ENCODE results near the gene GALNT10.

GALNT10 gene

GRCh38 chr5:154316223-154316935, 125.8 kb downstream of the GALNT10 start:
- H3K4me1 Mint-ChIP-seq, result peaks cover 31% of the 10 kb centered on the region
- no peak overlapping the region for H3K4me3 Mint-ChIP-seq
- H3K27me3 Mint-ChIP-seq (ENCODE audit: low read depth), result no peaks in the 10 kb centered on the region
- no peak overlapping the region for H3K27ac Mint-ChIP-seq
- no peaks in the 10 kb centered on the region for H3K9me3 Mint-ChIP-seq
- no peaks in the 10 kb centered on the region for H3K36me3 Mint-ChIP-seq (ENCODE audit: low read depth)
- no peak for TF ChIP-seq CTCF (IDR thresholded peaks at IDR 0.05; ENCODE audit: unreplicated experiment in 3 of 3)

GRCh38 chr5:154317916-154318315, 127.4 kb downstream of the GALNT10 start:
- Mint-ChIP-seq H3K27ac (peak overlapping the region in 1 of 3 experiments; percentile 5), H3K27me3 (ENCODE audit: low read depth) (no peaks in the 10 kb centered on the region), H3K36me3 (ENCODE audit: low read depth) (peaks cover 5% of the 10 kb centered on the region)

GRCh38 chr5:154318691-154319090, 128.2 kb downstream of the GALNT10 start:
- H3K27me3 Mint-ChIP-seq (ENCODE audit: low read depth), result no peaks in the 10 kb centered on the region
- H3K27ac Mint-ChIP-seq, result peak overlapping the region; percentile 43 to 94 (median 60)
- no peak overlapping the region for H3K4me3 Mint-ChIP-seq
- TF ChIP-seq CTCF (IDR thresholded peaks at IDR 0.05; ENCODE audit: unreplicated experiment in 3 of 3), result no peak
- peaks cover 5% of the 10 kb centered on the region for H3K36me3 Mint-ChIP-seq (ENCODE audit: low read depth)
- peaks cover 44% of the 10 kb centered on the region for H3K4me1 Mint-ChIP-seq
- no peaks in the 10 kb centered on the region for H3K9me3 Mint-ChIP-seq

More at GRCh38 chr5:154317916-154318315, 127.4 kb downstream of the GALNT10 start:
- TF ChIP-seq CTCF (IDR thresholded peaks at IDR 0.05; ENCODE audit: unreplicated experiment in 3 of 3), result no peak
- Mint-ChIP-seq H3K4me1 (peaks cover 42% of the 10 kb centered on the region), H3K4me3 (no peak overlapping the region), H3K9me3 (no peaks in the 10 kb centered on the region)

- Mint-ChIP-seq H3K27me3 (ENCODE audit: low read depth) (no peaks in the 10 kb centered on the region), H3K4me3 (no peak overlapping the region), H3K9me3 (no peaks in the 10 kb centered on the region), H3K27ac (peak overlapping the region; percentile 92 to 94 (median 93)), H3K36me3 (ENCODE audit: low read depth) (peaks cover 9% of the 10 kb centered on the region), H3K4me1 (peaks cover 49% of the 10 kb centered on the region)
- no peak for TF ChIP-seq CTCF (IDR thresholded peaks at IDR 0.05; ENCODE audit: unreplicated experiment in 3 of 3)
These were observed 129.2 kb downstream of the GALNT10 start for GRCh38 chr5:154319736-154320135.

- TF ChIP-seq CTCF (IDR thresholded peaks at IDR 0.05; ENCODE audit: unreplicated experiment in 3 of 3), result no peak
- H3K27me3 Mint-ChIP-seq (ENCODE audit: low read depth), result no peaks in the 10 kb centered on the region
- H3K36me3 Mint-ChIP-seq (ENCODE audit: low read depth), result peaks cover 9% of the 10 kb centered on the region
- H3K9me3 Mint-ChIP-seq, result no peaks in the 10 kb centered on the region
- peaks cover 49% of the 10 kb centered on the region for H3K4me1 Mint-ChIP-seq
- H3K4me3 Mint-ChIP-seq, result peak overlapping the region in 2 of 3 experiments; percentile 15 to 32
- H3K27ac Mint-ChIP-seq, result peak overlapping the region; percentile 92 to 94 (median 93)
These were observed 129.9 kb downstream of the GALNT10 start for GRCh38 chr5:154320224-154321089.
